DND-41 (cell line): Measurements from ENCODE around the gene SCGB1C1.

ENCODE experiments used
- ATAC-seq: fragments of 200-7000 bp; cut with Tn5 transposase; 3 replicates; pipeline ENCODE4 v1.9.1; 2021; ENCODE audit warnings: low read depth; ENCODE audit not compliant: insufficient read depth
- DNase-seq: peaks from one replicate; pipeline ENCODE4 v3.0.0-alpha.2; 2020
- H2AFZ ChIP-seq: 2 replicates; pipeline ENCODE4 v1.6.0; 2012; ENCODE audit warnings: low read depth, low read length
- H3K27ac ChIP-seq: 2 replicates; pipeline ENCODE4 v1.5.1; 2012; ENCODE audit warnings: low read length, inconsistent platforms
- H3K27me3 ChIP-seq: fragments of 200-600 bp; sonication (generic); 2 replicates; pipeline ENCODE4 v1.6.0; 2012; ENCODE audit warnings: low read length, mild to moderate bottlenecking, inconsistent platforms; ENCODE audit not compliant: insufficient read depth, poor library complexity
- H3K36me3 ChIP-seq: 2 replicates; pipeline ENCODE4 v1.5.1; 2012; ENCODE audit warnings: low read length, inconsistent platforms; ENCODE audit not compliant: insufficient read depth
- H3K4me1 ChIP-seq: 2 replicates; pipeline ENCODE4 v1.5.1; 2012; ENCODE audit warnings: mild to moderate bottlenecking, low read length; ENCODE audit not compliant: insufficient read depth
- H3K4me2 ChIP-seq: 2 replicates; pipeline ENCODE4 v1.6.0; 2012; ENCODE audit warnings: mild to moderate bottlenecking, moderate library complexity, low read length, inconsistent platforms; ENCODE audit not compliant: insufficient read depth
- H3K4me3 ChIP-seq, 2 experiments: fragments of 200-600 bp in 1 of 2; shearing (Covaris generic) in 1 of 2; 2 replicates each; pipeline ENCODE4 v1.5.1; 2012 to 2016; ENCODE audit warnings: inconsistent platforms in 2 of 2, low read length in 2 of 2, mild to moderate bottlenecking in 2 of 2, low read depth in 1 of 2, moderate library complexity in 1 of 2
- H3K79me2 ChIP-seq: 2 replicates; pipeline ENCODE4 v1.6.0; 2012; ENCODE audit warnings: low read length, inconsistent platforms; ENCODE audit not compliant: insufficient read depth
- H3K9ac ChIP-seq: 2 replicates; pipeline ENCODE4 v1.6.0; 2012; ENCODE audit warnings: low read depth, mild to moderate bottlenecking, inconsistent platforms, low read length, moderate library complexity
- H3K9me3 ChIP-seq: 2 replicates; pipeline ENCODE4 v1.5.1; 2012; ENCODE audit warnings: low read length, moderate library complexity, mild to moderate bottlenecking, inconsistent platforms; ENCODE audit not compliant: insufficient read depth, severe bottlenecking
- H4K20me1 ChIP-seq: 2 replicates; pipeline ENCODE4 v1.6.0; 2012; ENCODE audit warnings: low read length; ENCODE audit not compliant: insufficient read depth
- CTCF ChIP-seq: IDR thresholded peaks from 2 replicates; pipeline ENCODE4 v1.5.1; 2012; ENCODE audit warnings: borderline replicate concordance, low read length, moderate library complexity, mild to moderate bottlenecking; ENCODE audit not compliant: poor library complexity, severe bottlenecking; ENCODE audit errors: extremely low read depth
- EZH2 ChIP-seq: IDR thresholded peaks from 3 replicates; pipeline ENCODE4 v1.6.1; 2012; ENCODE audit warnings: borderline replicate concordance, low read depth, mild to moderate bottlenecking, moderate library complexity, low read length, inconsistent platforms; ENCODE audit not compliant: severe bottlenecking

The SCGB1C1 gene

GRCh38 chr11:224424-224823 is 31.5 kb downstream of the SCGB1C1 start:
- no peak overlapping the region for H3K27ac ChIP-seq
- DNase-seq, result no peak

GRCh38 chr11:225734-226453 is 33.0 kb downstream of the SCGB1C1 start:
- Histone ChIP-seq H4K20me1 (no peaks in the 10 kb centered on the region), H2AFZ (no peak overlapping the region), H3K4me1 (no peaks in the 10 kb centered on the region), H3K9me3 (no peaks in the 10 kb centered on the region), H3K4me2 (no peak overlapping the region), H3K9ac (no peak overlapping the region), H3K27ac (no peak overlapping the region), H3K36me3 (peaks cover 9% of the 10 kb centered on the region; the same call in 1 of the 2 replicates), H3K4me3 (no peak overlapping the region), H3K79me2 (no peaks in the 10 kb centered on the region), H3K27me3 (no peaks in the 10 kb centered on the region)
- ATAC-seq (peak; percentile 68; the same call in 2 of the 3 replicates), DNase-seq (no peak)
- TF ChIP-seq CTCF (no peak), EZH2 (no peak)

More at GRCh38 chr11:224424-224823, 31.5 kb downstream of the SCGB1C1 start:
- Histone ChIP-seq H4K20me1 (no peaks in the 10 kb centered on the region), H3K4me3 (no peak overlapping the region), H3K9ac (no peak overlapping the region), H3K4me1 (no peaks in the 10 kb centered on the region), H2AFZ (no peak overlapping the region), H3K79me2 (no peaks in the 10 kb centered on the region), H3K9me3 (no peaks in the 10 kb centered on the region), H3K36me3 (peaks cover 7% of the 10 kb centered on the region; the same call in 1 of the 2 replicates), H3K27me3 (no peaks in the 10 kb centered on the region), H3K4me2 (no peak overlapping the region)
- ATAC-seq, result no peak
- TF ChIP-seq CTCF (no peak), EZH2 (no peak)

- H3K9ac ChIP-seq, result no peak overlapping the region
- no peaks in the 10 kb centered on the region; the same call in 1 of the 2 replicates for H4K20me1 ChIP-seq
- TF ChIP-seq CTCF (no peak), EZH2 (no peak)
- no peak overlapping the region for H3K4me3 ChIP-seq
- H3K9me3 ChIP-seq, result no peaks in the 10 kb centered on the region
- H2AFZ ChIP-seq, result no peak overlapping the region
- no peaks in the 10 kb centered on the region for H3K27me3 ChIP-seq
- H3K4me1 ChIP-seq, result no peaks in the 10 kb centered on the region
- no peak overlapping the region for H3K27ac ChIP-seq
- H3K36me3 ChIP-seq, result peaks cover 8% of the 10 kb centered on the region; the same call in 1 of the 2 replicates
- H3K4me2 ChIP-seq, result no peak overlapping the region
- no peaks in the 10 kb centered on the region for H3K79me2 ChIP-seq
- DNase-seq (no peak), ATAC-seq (no peak)
Measured at GRCh38 chr11:227824-228379, 35.0 kb downstream of the SCGB1C1 start.
